Mesendoderm (in vitro differentiated cells): Measurements from ENCODE around the gene TLK1.
A peak's percentile ranks its signal among the peaks of the same experiment; 100 is the strongest.

Experiments
- DNase-seq: peaks from one replicate; pipeline ENCODE4 v3.0.0; 2013
- H2AK5ac ChIP-seq: 2 replicates; pipeline ENCODE4 v1.6.1; 2013; ENCODE audit warnings: low read length, inconsistent platforms
- H2BK120ac ChIP-seq: 2 replicates; pipeline ENCODE4 v1.6.1; 2013; ENCODE audit warnings: low read depth, mild to moderate bottlenecking, low read length, moderate library complexity, mixed read lengths
- H2BK15ac ChIP-seq: replicated peaks from 2 replicates; pipeline ENCODE4 v1.6.1; 2013; ENCODE audit warnings: low read depth, mild to moderate bottlenecking, moderate library complexity
- H2BK5ac ChIP-seq: 2 replicates; pipeline ENCODE4 v1.6.1; 2013; ENCODE audit warnings: low read length, inconsistent platforms
- H3K18ac ChIP-seq: 2 replicates; pipeline ENCODE4 v1.6.1; 2013; ENCODE audit warnings: mild to moderate bottlenecking, low read length, mixed read lengths
- H3K23ac ChIP-seq: one replicate; pipeline ENCODE4 v1.6.1; 2013; ENCODE audit warnings: low read length
- H3K27ac ChIP-seq: 2 replicates; pipeline ENCODE4 v1.5.1; 2013; ENCODE audit warnings: low read depth, mild to moderate bottlenecking, inconsistent platforms, low read length, moderate library complexity
- H3K27me3 ChIP-seq: 2 replicates; pipeline ENCODE4 v1.6.1; 2013; ENCODE audit warnings: low read length, control low read depth, mild to moderate bottlenecking, inconsistent platforms; ENCODE audit not compliant: insufficient read depth, poor library complexity
- H3K36me3 ChIP-seq: 2 replicates; pipeline ENCODE4 v1.6.1; 2013; ENCODE audit warnings: low read length, inconsistent platforms; ENCODE audit not compliant: control insufficient read depth, insufficient read depth
- H3K4ac ChIP-seq: one replicate; pipeline ENCODE4 v1.6.1; 2013; ENCODE audit warnings: low read depth, mild to moderate bottlenecking, low read length, moderate library complexity
- H3K4me1 ChIP-seq: 2 replicates; pipeline ENCODE4 v1.6.1; 2013; ENCODE audit warnings: low read depth, low read length, inconsistent platforms; ENCODE audit not compliant: control insufficient read depth
- H3K4me2 ChIP-seq: 2 replicates; pipeline ENCODE4 v1.6.1; 2013; ENCODE audit warnings: low read length
- H3K4me3 ChIP-seq: 2 replicates; pipeline ENCODE4 v1.5.1; 2013; ENCODE audit warnings: mild to moderate bottlenecking, low read length
- H3K56ac ChIP-seq: one replicate; pipeline ENCODE4 v1.6.1; 2013; ENCODE audit warnings: low read length
- H3K79me1 ChIP-seq: 2 replicates; pipeline ENCODE4 v1.6.1; 2013; ENCODE audit warnings: low read length, inconsistent platforms
- H3K79me2 ChIP-seq: 2 replicates; pipeline ENCODE4 v1.6.1; 2013; ENCODE audit warnings: mild to moderate bottlenecking, low read length; ENCODE audit not compliant: control insufficient read depth, insufficient read depth
- H3K9ac ChIP-seq: 2 replicates; pipeline ENCODE4 v1.6.1; 2013; ENCODE audit warnings: low read length, inconsistent platforms
- H4K5ac ChIP-seq: one replicate; pipeline ENCODE4 v1.6.1; 2013; ENCODE audit warnings: low read length
- H4K8ac ChIP-seq: one replicate; pipeline ENCODE4 v1.6.1; 2013; ENCODE audit warnings: low read depth, mild to moderate bottlenecking, control low read depth, low read length, moderate library complexity
- WGBS: extraction: QIAGEN DNeasy Blood & Tissue Kit; methylation state at CpG from one replicate; pipeline ENCODE4 v1.1.7; 2013; ENCODE audit warnings: low lambda C conversion rate, missing lambda C conversion rate; ENCODE audit not compliant: insufficient coverage; ENCODE audit errors: extremely low coverage; 5-methylcytosine and 5-hydroxymethylcytosine counted together

TLK1 gene

DNA sequence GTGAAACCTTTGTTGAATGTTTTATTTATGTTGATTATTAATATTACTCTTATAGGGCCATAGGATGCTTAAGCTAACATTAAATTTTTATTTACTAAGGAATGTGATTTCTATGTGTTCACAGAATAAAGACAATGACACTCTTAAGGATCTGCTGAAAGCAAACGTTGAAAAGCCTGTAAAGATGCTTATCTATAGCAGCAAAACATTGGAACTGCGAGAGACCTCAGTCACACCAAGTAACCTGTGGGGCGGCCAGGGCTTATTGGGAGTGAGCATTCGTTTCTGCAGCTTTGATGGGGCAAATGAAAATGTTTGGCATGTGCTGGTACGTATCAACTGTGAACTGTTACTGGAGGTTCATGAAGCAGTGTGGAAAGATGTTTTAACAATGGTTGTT lies 211.3 kb downstream of the TLK1 start:
- Histone ChIP-seq H2BK120ac (no peak overlapping the region), H3K27me3 (no peaks in the 10 kb centered on the region), H3K18ac (no peak overlapping the region), H3K4me2 (no peak overlapping the region), H3K27ac (no peak overlapping the region), H3K36me3 (peaks cover 14% of the 10 kb centered on the region), H3K4me1 (no peaks in the 10 kb centered on the region), H2BK5ac (no peak overlapping the region), H3K4me3 (no peak overlapping the region), H3K79me1 (peaks cover 5% of the 10 kb centered on the region), H2AK5ac (no peak overlapping the region), H3K56ac (no peak overlapping the region), H4K5ac (no peak overlapping the region), H3K79me2 (peaks cover 23% of the 10 kb centered on the region), H3K9ac (no peak overlapping the region), H3K23ac (no peak overlapping the region), H4K8ac (no peak overlapping the region), H2BK15ac (no peak overlapping the region), H3K4ac (no peak overlapping the region)
- no CpG with 5 or more reads among the region's 5 CpGs for WGBS
- DNase-seq = peak; percentile 18

DNA sequence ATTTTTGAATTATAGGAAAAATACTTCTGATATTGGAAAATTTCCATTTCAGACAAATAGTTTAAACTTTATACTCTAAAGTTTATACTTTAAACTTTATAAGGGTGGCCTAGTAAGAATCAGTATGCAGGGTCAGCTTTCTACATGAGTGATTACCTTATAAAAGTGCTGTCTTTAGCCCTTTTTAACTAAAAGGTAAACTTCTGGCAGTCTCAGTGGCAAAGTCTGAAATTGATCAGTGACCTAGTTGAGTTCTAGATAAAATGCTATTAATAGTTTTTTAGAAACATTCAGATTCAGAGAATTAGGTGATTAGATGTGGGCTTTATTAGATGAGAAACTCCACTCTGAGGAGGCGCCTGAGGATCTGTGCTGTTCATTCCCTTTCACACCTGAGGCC lies 216.1 kb downstream of the TLK1 start:
- Histone ChIP-seq H2BK15ac (no peak overlapping the region), H3K27ac (no peak overlapping the region), H3K4me1 (no peaks in the 10 kb centered on the region), H4K8ac (no peak overlapping the region), H3K79me2 (peaks cover 56% of the 10 kb centered on the region), H2BK5ac (no peak overlapping the region), H3K23ac (no peak overlapping the region), H3K18ac (no peak overlapping the region), H3K27me3 (no peaks in the 10 kb centered on the region), H3K4ac (no peak overlapping the region), H3K4me3 (no peak overlapping the region), H3K9ac (no peak overlapping the region), H2AK5ac (no peak overlapping the region), H3K4me2 (no peak overlapping the region), H2BK120ac (no peak overlapping the region), H3K79me1 (peaks cover 12% of the 10 kb centered on the region), H3K36me3 (no peaks in the 10 kb centered on the region), H4K5ac (no peak overlapping the region), H3K56ac (no peak overlapping the region)
- no CpG with 5 or more reads among the region's 1 CpG for whole genome bisulfite sequencing
- no peak for DNase-seq

- Histone ChIP-seq H4K8ac (no peak overlapping the region), H3K56ac (no peak overlapping the region)
These were observed 217.1 kb downstream of the TLK1 start for GRCh38 chr2:170943596-170943995.

DNA sequence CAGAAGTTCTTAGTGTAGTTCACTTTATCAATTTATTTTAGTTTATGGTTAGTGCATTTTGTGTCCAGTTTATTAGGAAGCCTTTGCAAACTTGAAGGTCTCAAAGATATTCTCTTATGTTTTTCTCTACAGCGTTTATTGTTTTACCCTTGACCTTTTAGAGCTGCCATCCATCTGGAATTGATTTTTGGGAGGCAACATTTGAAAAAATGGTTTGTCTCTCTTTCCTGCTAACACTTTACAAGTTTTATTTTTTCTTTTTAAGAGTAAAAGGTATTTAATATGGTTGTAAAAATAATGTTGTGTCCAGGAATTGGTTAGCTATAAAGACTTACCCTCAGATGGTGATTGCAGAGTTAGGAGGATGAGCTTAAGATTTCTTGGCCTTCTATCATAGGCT lies 217.7 kb downstream of the TLK1 start:
- Histone ChIP-seq H3K79me2 (peaks cover 62% of the 10 kb centered on the region), H4K8ac (no peak overlapping the region), H3K4me1 (no peaks in the 10 kb centered on the region), H3K56ac (no peak overlapping the region), H3K18ac (no peak overlapping the region), H2BK120ac (no peak overlapping the region), H3K4me2 (no peak overlapping the region), H3K36me3 (no peaks in the 10 kb centered on the region), H2BK15ac (no peak overlapping the region), H3K79me1 (peaks cover 10% of the 10 kb centered on the region), H4K5ac (no peak overlapping the region), H2AK5ac (no peak overlapping the region), H3K4me3 (no peak overlapping the region), H3K23ac (no peak overlapping the region), H3K27ac (no peak overlapping the region), H3K27me3 (no peaks in the 10 kb centered on the region), H2BK5ac (no peak overlapping the region), H3K4ac (no peak overlapping the region), H3K9ac (no peak overlapping the region)
- no CpG with 5 or more reads among the region's 1 CpG for WGBS
- DNase-seq = no peak

More at GRCh38 chr2:170943596-170943995, 217.1 kb downstream of the TLK1 start:
- no peaks in the 10 kb centered on the region for H3K36me3 ChIP-seq
- H3K27ac ChIP-seq = no peak overlapping the region
- no CpG with 5 or more reads among the region's 6 CpGs for WGBS
- no peak overlapping the region for H2BK15ac ChIP-seq
- peaks cover 10% of the 10 kb centered on the region for H3K79me1 ChIP-seq
- DNase-seq = no peak
- no peak overlapping the region for H3K4ac ChIP-seq
- no peak overlapping the region for H2BK120ac ChIP-seq
- no peak overlapping the region for H3K4me2 ChIP-seq
- H3K27me3 ChIP-seq = no peaks in the 10 kb centered on the region
- H3K4me1 ChIP-seq = no peaks in the 10 kb centered on the region
- H2BK5ac ChIP-seq = no peak overlapping the region
- H3K18ac ChIP-seq = no peak overlapping the region
- no peak overlapping the region for H3K4me3 ChIP-seq
- no peak overlapping the region for H3K23ac ChIP-seq
- peaks cover 60% of the 10 kb centered on the region for H3K79me2 ChIP-seq
- H4K5ac ChIP-seq = no peak overlapping the region
- no peak overlapping the region for H3K9ac ChIP-seq
- H2AK5ac ChIP-seq = no peak overlapping the region

DNA sequence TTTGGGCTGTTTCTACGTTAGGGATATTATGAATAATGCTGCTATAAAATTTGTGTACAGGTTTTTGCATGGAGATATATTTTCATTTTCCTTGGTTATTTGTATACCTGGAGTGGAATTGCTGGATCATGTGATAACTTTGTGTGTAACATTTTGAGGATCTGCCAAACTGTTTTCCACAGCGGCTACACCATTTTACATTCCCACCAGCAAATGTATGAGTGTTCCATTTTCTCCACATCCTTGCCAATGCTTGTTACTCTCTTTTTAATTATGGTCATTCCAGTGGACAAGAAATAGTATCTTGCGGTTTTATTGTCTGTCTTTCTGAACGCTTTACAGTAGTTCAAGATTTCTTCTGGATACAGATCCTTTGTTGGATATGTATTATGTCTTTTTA lies 218.1 kb downstream of the TLK1 start:
- no peak overlapping the region for H3K27ac ChIP-seq
- no peak overlapping the region for H3K4me3 ChIP-seq
- no peak overlapping the region for H2AK5ac ChIP-seq
- H3K9ac ChIP-seq = no peak overlapping the region
- H3K79me1 ChIP-seq = peaks cover 9% of the 10 kb centered on the region
- H4K8ac ChIP-seq = no peak overlapping the region
- no peaks in the 10 kb centered on the region for H3K27me3 ChIP-seq
- H2BK15ac ChIP-seq = no peak overlapping the region
- no peak for DNase-seq
- no peak overlapping the region for H3K4me2 ChIP-seq
- H4K5ac ChIP-seq = no peak overlapping the region
- no peak overlapping the region for H2BK120ac ChIP-seq
- peaks cover 61% of the 10 kb centered on the region for H3K79me2 ChIP-seq
- no peaks in the 10 kb centered on the region for H3K36me3 ChIP-seq
- no peak overlapping the region for H2BK5ac ChIP-seq
- H3K56ac ChIP-seq = no peak overlapping the region
- no peak overlapping the region for H3K23ac ChIP-seq
- no peaks in the 10 kb centered on the region for H3K4me1 ChIP-seq
- H3K18ac ChIP-seq = no peak overlapping the region
- H3K4ac ChIP-seq = no peak overlapping the region
- WGBS = no CpG with 5 or more reads among the region's 4 CpGs
